ENCODE data around the gene SSTR3.
"Not testable (repeated sequence)": the region's sequence is repeated elsewhere in the genome, so short reads cannot be mapped to it uniquely, and the experiment has no call there.

The SSTR3 gene

DNA sequence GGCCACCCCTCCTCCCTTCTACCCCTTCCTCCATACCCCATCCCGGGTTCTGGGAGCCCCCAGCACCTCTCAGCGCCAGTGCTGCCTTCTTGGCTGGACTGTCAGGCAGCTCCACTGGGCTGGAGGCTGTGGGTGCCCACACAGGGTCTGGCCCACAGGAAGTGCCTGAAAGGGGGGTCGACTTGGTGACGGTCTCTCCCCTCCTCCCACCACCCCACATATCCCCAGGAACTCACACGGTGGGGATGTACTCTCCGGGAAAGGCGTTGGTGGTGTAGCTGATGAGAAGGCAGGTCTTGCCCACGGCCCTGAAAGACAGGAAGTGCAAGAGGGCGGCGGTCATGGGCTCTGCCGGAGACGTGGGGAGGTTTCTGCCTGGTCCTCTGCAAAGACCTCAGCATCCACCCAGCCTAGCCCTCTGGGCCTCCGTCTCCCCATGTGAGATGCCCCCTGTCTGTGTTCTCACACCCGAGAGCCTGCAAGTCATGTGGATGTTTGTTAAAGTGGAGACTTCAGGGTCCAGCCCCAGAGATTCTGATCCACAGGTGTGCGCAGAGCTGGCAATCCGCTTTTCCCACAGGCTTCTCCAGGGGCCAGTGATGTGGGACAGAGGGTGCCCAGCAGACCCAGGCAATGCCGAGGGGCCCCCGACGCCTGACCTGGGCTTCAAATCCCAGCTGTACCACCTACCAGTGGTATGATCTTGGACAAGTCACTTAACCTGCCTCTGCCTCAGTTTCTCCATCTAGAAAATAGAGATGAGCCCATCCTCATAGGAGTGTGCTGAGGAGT, 29.3 kb upstream of the SSTR3 start:
- DNase-seq = no peak

DNA sequence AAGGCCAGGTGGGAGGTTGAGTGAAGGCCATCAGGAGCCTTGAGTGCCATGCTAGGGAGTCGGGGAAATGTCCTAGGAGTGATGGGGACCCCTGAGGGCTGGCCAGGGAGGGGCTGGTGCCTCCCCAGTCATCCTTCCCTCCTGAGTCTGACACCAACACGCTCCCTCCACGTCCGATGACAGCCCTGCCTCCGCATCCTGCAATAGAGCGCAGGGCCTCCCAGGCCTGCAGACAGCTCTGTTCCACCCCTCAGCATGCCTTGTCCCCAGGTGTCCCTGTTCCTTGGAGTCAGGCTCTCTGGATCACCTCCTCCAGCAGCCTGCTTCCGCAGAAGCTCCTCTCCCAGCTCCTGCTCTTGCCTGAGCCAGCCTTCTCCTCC, 28.7 kb upstream of the SSTR3 start:
- DNase-seq = no peak

DNA sequence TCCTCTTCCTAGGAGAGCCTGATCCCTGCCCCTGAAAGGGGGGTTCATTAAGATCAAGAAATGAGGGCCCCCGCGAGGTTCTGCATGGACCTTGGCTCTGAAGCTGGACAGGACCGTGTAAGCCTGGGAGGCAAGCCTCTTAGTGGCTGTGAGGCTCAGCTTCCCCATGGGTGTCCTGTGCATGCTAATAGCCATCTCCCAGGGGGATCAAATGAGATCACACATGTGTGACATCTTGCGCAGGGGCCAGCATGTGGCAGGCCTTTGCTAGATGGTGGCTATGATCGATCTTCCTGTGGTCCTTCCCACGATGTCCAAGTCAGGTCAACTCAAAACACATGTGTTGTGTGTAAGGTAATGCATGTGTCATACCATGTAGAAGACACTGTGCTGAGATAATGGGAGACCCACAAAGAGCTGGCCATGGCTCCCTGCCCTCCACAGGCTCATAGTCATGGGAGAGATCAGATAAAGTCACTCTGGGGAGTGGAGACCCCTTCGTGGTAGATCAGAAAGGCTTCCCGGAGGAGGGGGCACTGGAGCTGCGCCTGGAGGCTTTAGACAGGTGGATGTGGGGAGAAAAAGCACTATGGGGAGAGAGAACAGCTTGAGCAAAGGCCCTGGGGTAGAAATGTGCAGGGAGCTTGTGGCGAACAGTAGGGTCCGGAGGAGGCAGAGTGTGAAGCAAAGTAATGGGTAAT, 28.1 kb upstream of the SSTR3 start:
- DNase-seq = no peak

DNA sequence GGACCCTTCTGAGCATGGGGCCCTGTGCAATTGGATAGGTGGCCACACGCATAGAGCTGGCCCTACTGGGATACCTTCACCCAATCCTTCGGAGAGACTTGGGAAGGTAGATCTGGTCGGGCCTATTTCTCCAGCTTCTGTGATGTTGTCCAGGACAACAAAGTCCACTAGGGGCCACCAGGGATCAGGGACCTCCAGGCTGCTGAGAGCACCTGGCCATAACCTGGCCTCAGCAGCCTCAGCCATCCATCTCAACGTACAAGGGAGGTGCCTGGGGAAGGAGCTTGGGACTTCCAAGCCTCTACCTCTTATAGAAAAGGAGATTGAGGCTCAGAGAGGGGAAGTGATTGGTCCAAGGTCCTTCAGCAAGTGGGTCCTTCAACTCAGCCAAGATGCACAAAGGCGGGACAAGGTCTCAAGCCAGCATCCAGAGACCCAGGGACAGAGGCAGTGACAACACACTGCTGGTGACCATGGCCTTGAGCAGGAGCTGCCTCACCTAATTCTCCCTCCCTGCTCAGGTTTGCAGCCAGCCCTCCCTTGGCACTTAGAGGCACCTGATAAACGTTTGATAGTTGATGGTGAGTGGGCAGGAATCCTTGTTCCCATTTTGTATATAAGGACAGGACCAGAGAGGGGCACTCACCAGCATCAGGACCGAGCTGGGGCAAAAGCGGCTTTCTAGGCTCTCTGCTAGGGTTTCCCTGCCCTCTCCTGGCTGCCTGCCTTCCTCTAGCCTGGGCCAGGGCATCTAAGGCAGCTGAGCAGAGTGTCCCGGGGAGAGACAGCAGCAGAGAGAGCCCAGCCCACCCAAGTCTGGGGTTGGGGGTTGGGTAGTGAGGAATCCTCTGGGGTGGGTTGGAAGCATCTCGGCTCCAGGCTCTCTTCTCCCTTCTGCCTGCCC, 27.3 kb upstream of the SSTR3 start:
- DNase-seq = no peak

DNA sequence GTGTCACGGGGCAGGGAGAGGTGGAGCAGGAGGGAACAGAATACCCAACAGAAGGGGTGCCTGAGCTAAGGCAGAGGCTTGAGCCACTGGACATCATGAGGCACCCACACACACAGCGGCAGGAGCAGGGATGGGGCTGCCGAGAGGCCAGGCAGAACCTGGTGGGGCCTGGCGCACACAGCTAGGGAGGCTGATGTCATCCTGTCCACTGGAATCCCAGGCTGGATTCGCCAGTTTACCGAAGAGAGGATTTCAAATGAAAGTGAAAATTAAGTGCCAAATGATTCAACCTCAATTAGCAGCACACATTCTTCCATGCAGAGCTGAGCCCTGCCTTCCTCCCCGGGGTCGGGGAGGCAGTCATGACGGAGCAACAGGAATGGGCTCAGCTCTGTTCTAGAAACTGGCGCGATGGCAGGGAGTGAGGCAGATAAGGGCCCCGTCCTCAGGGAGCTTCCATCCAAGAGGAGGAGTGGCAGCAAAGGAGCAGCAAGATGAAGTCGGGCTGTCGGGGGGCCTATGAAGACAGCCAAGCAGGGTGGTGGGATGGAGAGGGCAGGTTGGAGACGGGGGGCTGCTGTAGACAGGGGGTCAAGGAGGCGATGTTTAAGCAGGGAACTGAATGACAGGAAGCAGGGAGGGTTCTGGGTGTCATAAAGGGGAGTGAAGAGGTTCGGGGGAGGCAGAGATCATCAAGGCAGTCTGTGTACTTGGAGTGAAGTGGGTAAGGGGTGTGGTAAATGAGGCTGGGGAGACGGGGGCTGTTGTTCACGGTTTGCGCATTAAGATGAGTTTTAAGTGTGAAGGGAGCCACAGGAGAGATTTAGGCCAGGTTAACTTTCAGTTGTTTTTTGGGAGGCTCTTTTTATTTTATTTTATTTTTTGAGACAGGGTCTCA, 25.3 kb upstream of the SSTR3 start:
- no peak for DNase-seq

DNA sequence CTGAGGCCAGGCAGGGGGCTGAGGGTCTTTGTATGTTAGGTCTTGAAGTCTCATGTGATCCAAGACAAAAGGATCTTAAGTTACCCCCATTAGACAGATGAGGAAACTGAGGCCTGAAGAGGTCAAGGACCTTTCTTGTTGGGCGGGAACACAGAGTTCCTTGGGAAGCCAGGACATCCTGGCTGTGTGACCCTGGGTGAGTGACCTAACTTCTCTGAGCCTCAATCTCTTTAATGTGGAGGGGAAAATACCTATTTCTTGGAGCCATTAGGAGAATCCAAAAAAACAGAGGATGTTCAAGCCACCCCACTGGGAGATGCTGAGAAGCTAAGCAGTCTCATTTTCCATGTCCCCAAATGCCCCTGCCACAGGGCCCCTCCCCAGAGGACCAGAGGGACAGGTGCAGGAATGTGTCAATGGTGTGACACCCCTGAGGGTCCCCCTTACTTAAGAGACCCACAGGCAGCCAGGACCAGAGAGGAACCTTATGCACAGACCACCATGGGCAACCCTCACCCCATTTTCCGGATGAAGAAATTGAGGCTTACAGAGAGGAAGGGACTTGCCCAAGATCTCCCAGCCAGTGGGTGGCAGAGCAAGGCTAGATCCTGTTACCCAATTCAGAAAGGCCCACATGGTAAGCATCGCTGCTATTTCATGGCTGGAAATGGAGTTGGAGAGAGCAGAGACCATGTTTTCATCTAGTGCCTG, 23.8 kb upstream of the SSTR3 start:
- DNase-seq = no peak

DNA sequence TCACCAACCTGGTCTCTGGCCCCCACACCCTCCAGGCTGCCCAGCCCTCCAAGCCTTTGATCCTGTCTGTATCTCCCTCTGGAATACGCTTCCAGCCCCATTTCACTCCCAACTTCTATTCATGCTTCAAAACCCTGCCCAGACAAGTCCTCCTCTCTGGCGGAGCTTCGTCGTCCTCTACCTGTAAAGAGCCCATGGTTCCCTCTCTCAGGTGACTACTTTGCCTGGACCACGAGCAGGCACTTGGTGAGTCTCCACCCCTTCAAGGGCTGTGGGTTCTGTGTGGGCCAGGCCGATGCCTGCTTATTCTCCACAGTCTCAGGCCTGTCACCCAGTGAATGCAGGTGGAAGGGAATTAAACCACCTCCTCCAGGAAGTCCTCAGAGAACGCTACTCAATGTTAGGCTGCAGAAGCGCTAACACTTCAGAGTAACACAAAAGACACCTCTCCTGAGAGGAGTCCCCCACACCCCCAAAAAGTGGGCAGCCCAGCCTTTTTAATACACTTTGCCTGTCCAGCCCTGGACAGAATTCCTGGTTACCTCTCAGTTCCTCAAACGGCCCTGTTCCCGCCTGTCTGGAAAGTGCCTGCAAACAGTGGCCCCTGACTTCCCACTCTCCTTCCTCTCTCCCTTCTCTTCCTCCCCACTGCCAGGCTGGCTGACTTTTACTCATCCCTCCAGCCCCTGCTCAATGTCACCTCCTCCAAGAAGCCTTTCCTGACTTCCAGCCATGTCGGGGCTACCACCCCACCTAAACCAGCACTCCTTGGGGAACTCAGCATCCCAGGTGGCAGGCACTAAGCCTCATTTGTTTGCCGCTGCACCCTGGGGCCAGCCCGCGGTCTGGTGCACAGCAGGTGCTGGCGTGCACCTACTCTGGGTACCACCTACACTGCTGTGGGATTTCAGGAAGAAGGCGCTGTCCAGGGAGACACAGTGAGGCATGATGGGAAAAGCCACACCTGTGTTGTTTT, 22.7 kb upstream of the SSTR3 start:
- no peak for DNase-seq

DNA sequence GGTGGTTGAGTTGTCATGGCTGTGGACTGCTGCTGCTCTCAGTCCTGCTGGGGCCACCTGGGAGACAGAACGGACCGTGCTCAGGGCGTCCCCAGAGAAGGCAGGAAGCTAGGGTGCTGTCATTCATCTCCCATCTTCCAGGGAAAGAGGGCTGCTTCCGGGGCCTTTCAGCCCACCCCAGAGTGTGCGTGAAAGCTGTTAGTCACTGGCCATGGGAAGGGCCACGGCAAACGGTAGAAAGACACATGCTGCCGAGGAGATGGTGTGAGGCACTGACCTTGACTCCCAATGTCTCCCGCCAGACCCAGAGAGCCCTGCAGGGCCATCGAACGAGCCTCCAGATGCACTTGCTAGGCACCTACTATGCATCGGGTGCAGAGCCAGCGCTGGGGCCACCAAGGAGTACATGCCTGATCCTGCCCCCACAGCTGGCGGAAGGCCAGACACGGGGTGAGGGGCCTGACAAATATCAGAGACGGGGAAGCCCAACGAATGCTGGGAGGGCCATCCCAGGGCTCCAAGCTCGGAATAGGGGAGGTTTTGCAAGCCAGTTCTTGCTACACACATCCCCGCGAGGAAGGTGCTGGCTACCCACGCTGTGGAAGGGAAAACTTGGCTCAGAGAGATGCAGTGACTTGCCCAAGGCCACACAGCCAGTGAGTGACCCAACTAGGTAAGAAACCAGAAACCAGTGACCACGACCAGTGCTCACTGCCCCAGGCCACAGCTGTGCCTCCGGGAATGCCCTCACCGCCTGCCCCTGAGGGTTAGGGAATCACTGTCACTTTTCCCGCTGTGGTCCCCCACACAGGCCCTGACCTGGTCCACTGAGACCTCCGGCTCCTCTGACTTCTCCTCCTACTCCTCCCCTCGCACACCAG, 21.7 kb upstream of the SSTR3 start:
- DNase-seq = no peak

DNA sequence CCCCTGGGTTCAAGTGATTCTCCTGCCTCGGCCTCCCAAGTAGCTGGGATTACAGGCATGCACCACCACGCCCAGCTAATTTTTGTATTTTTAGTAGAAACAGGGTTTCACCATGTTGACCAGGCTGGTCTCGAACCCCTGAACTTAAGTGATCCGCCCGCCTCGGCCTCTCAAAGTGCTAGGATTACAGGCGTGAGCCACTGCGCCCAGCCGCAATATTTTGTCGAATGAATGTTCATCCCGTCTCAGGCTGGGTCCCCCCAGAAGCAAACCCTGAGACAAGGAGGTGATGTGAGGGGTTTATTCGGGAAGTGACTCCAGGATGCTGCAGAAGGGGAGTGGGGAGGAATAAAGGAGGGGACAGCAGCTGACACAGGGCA, 21.1 kb upstream of the SSTR3 start:
- DNase-seq = not testable (repeated sequence)

DNA sequence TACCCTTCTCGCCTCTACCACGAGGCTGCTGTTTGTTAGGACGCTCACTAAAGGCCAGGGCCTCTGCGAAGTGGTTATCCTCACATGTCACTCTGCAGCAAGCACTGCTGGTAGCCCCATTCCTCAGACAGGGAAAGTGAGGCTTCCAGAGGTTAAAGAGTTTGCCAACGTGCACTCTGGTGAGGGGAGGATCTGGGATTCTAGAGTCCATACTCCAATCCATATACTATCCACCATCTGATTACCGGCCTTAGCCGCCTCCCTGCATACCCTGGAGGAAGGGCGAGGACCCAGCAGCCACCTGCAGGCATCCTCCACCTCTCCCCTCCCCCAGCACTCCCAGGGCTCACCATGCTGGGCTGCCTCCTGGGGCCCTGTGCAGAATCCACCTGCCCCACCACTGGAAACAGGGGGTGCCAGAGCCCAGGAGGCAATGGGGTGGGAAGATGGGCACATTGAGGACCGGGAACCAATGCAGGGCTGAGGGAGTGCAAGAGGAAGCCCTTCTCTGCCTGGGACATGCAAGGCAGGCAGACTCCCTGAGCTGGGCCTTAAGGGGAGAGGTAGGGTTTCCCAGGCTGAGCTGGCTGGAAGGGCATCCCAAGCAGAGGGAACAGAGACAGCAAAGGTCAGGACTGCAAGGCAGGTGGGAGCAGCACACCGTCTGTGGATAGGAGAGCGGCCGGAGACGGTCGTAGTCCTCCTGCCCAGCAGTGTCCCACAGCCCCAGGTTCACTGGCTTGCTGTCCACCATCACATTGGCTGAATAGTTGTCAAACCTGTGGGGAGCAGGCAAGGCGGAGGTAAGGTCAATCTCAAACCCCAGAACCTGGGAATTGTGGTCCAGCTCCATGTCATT, 20.1 kb upstream of the SSTR3 start:
- DNase-seq = no peak

DNA sequence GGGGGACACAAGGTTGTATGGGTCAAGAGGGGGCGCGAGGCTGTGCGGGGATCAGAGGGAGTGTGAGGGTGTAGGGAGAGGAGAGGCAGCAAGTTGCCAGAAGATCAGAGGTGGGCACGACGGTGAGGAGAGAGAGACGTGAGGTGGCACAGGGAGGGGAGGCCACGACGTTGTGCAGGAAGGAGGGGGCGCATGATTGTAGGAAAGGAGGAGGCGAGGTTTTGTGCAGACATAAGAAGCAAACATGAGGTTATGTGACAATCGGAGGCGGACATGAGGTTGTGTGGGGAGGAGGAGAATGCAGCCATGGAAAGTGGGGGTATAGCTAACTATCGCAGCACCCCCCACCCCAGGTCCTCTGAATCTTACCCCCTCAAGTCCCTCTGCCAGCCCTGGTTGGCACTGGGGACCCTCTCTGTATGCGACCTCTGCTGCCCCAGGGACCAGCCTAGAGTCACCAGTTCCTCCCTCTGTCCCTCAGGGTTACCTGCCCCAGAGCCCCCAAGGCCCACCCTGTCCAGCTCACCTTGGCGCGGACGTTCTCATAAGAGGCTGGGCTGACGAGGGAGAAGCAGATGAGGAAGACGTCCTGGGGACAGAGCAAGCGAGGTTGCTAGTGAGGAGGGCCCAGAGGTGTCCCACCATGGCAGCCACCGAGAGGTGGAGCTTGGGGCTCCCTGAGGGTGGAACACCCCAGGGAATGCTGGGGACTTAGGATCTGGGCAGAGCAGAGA, 19.3 kb upstream of the SSTR3 start:
- peak; percentile 72 for DNase-seq

DNA sequence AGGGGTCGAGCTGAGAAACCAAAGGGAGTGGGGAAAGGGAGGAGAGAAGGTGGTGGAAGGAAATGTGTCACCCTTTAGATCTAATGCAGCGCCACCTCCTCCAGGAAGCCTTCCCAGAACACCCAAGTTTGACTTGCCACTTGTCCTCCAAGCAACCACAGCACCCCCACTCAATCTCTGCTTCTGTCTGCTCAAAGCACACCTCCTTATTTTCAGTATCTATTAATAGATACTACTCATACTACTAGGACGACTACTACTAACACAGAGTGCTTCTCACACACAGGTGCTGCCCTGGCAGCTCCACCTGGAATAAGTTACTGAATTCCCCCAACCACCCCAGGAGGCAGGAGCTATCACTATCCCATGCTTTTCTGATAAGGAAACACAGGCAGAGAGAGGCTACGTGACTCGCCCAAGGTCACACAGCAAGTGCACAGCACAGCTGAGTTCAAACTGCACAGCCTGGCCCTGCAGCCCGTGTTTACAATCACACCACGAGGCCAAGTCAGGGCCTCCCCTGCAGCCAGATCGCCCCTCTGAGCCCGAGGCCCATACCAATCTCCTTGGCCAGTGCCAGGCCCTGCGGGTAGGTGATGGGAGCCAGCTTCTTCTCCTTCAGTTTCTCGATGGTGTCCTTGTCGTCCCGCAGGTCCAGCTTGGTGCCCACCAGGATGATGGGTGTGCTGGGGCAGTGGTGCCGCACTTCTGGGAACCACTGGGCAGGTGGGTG, 18.6 kb upstream of the SSTR3 start:
- peak; percentile 60 for DNase-seq

DNA sequence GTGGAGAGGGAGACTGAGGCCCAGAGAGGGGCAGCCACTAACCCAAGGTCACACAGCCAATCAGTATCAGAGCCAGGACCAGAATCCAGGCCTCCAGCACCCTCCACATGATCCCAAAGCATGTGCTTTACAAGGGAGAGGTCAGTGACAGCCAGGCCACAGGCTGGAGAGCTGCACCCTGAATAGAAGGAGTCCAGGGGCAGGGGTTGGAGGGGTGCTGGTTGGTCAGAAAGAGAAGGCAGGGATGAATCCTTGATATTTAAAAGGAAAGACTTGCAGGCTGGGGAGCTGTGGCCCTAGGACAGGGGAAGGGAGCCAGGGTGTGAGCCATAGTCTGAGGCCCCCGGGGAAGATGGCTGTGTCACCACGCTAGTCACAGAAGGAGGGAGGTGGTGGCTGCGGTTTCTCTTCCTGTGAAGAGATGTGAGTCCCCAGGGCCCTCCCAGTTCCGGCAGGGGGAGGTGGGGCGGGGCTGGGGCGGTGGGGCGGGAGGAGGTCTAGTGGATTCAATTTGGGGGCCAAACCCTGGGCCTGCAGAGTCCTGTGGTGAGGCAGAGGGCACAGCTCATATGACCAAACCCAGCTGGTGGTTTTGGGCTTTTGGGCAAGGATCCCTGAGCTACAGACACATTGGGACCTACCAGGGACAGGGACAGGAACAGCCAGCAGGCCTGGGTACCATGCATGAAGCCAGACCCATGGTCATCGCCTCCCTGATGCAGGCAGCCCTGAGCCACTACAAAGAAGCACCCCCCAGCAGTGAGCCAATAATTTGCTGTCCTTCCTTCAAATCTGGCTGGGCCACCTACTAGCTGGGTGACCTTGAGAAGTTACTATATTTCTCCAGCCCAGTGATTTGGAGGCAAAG, 17.8 kb upstream of the SSTR3 start:
- peak; percentile 88 for DNase-seq

DNA sequence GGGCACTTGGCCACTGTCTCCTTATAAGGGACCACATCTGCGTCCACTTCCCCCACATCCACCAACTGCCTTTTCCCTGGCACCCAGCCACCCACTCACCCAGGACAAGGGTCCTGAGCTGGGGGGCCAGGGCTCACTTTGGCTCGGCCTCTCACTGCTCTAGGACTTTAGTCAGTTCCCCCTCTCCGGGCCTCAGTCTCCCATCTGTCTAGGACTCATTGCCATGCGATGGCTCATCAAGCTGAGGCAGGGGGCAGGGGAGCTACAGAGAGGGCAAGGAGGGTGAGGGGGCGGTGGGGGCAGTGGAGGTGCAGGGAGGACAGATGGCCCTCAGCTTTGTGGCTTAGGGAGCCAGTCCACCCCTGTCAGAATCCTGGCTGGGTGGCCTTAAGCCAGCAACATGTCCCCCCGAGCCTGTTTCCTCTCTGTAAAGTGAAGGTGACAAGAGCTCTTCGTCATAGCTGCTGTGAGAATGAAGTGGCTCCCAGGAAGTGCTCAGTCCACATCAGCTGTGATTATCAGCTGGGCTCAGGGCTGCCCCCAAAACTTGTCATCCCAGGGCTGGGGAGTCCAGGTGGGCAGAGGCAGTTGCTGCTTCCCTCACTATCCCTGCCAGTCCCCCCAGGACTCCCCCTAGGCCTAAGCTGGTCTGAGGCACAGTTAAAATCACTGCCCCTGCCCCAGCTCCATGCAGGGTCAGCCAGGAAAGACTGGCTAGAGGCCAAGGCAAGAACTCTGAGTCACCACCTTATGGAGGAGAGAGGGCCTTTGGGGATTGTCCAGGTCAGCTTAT, 16.9 kb upstream of the SSTR3 start:
- DNase-seq = peak; percentile 45

Data from activated CD8-positive, alpha-beta memory T cell treated with anti-CD3 and anti-CD28 coated beads, Interleukin-2, amount 50 U/mL, for 4 hours (primary cell).